Activated T-helper 1 cell treated with Interleukin-2 at 50 U/mL for 16 hours (primary cell): ENCODE data around the gene DENND4A.

ENCODE experiments used
- DNase-seq: peaks from one replicate; pipeline ENCODE4 v3.0.0-alpha.2; 2020; ENCODE audit warnings: low read depth

DENND4A gene

DNA sequence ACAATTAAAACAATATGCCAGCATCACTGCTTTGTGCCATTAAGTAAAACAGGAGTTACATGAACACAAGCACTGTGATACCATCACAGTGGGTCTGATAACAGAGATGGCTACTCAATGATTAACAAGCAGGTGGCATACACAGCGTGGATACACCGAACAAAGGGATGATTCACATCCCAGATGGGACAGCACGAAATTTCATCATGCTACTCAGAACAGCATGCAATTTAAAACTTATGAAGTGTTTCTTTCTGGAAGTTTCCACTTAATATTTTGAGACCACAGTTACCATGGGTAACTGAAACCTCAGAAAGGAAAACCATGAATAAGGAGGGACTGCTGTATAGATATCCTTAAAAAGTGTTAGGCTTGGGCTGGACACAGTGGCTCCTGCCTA is 125.8 kb downstream of the DENND4A start:
- no peak for DNase-seq

GRCh38 chr15:65663521-65663920 is 128.6 kb downstream of the DENND4A start:
- DNase-seq: no peak

DNA sequence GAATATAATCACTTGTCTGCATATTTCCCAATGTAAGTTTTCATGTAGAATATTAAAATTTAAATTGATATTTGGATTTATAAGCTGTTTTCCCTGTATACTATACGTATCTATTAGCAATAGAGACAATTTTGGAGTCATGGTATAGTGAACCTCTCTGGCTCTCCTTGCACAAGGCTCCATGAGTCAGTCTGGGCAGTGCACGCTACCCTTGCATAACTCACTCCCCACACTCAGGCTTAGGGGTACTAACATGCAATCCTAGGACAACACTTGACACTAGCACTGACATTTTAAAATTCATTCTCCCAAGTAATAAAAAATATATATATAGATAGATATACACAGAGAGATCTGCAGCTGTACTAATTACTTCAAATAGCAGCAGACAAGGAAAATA is 131.2 kb downstream of the DENND4A start:
- DNase-seq: no peak

GRCh38 chr15:65659502-65660052 is 132.5 kb downstream of the DENND4A start:
- no peak for DNase-seq

DNA sequence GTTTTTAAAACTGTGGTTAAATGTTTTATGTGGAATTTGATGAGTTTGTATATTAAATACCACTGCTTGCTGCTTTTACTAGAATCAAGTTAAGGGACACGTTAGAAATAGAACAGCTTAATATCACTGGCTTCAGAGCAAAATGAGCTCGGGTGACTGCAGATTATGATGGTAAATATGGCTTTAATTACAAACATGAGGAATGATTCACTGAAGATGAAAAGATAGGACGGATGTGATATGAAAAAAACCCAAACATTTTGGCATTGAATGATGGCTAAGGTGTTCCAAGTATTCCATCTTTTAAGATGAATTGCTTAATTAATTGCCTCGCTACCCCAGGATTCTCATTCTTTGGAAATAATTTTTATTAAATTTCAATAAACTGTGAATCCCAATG is 136.6 kb downstream of the DENND4A start:
- no peak for DNase-seq

DNA sequence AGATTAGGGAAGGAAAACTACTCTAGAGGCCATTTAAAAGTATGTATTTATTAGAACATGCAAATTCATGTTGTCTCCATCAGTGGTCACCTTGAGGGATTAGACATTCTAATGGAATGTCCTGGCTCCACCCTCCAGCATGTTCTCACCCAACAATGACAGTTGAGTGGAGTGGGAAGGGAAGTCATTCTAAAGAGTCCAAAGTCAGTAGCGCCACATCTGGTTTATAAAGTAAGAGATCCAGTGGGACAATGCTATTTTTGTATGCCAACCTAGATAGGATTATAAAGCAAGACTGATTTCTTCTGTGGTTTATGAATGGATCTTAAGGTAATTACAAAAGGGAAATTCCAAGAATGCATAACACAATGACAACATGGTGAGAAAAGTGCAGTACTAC is 137.1 kb downstream of the DENND4A start:
- DNase-seq: no peak

- DNase-seq: no peak
Measured at GRCh38 chr15:65653801-65654521, 138.1 kb downstream of the DENND4A start.

DNA sequence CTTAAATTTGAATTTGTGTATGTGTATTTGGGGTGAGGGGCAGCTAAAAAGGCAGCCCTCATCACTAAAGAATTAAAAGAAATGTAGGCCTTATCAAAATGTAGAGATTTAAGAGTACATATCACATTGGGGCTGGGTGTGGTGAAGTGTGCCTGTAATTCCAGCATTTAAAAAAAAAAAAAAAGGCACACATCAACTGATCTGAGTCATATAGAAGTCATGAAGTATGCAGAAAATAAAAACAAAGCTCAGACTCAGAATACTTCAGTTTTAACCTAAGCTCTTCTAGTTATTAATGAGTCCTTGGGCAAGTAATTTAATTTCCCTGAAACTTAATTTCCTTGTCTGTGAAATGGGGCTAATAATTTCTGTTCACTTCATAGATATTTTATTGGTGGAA is 138.8 kb downstream of the DENND4A start:
- no peak for DNase-seq

- no peak for DNase-seq
Measured at GRCh38 chr15:65651831-65652749, 140.0 kb downstream of the DENND4A start.

- DNase-seq: no peak
Measured at GRCh38 chr15:65651042-65651322, 141.1 kb downstream of the DENND4A start.

DNA sequence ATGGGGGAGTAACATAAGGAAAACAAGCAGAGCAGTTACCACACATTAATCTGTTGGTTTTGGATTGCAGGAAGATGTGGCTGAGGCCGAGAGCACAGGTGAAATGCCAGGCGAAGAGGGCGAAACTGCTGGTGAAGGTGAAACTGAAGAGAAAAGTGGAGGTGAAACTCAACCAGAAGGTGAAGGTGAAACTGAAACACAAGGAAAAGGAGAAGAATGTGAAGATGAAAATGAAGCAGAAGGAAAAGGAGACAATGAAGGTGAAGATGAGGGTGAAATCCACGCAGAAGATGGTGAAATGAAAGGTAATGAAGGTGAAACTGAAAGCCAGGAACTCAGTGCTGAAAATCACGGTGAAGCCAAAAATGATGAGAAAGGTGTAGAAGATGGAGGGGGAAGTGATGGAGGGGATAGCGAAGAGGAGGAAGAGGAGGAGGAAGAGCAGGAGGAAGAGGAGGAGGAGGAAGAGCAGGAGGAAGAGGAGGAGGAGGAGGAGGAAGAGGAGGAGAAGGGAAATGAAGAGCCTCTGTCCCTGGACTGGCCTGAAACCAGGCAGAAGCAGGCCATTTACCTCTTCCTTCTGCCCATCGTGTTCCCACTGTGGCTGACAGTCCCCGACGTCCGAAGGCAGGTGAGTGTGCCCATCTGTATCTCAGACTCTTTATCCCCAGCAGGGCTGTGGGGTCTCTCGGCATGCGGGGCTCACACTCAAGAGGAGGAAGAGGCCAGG is 141.6 kb downstream of the DENND4A start:
- DNase-seq: no peak

GRCh38 chr15:65646486-65646885 is 145.6 kb downstream of the DENND4A start:
- DNase-seq: no peak

- DNase-seq: no peak
Measured at GRCh38 chr15:65645392-65645791, 146.7 kb downstream of the DENND4A start.

DNA sequence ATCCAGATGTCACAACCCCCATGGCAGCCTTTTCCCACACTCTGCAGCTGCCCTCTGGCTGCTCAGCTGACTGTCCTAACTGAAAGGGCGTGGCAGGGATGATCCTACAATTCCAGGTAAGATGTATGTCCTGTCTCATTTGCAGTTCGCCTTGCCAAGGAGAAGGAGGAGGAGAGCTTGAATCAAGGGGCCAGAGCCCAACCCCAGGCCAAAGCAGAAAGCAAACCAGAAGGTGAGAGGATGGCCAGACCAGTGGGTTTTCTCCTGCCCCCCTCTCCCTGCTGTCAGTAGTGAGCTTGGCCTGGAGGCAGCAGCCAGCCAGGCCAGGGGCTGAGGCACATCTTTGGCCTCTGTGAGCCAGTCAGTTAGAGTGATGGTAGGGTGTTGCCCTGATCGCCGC is 147.8 kb downstream of the DENND4A start:
- no peak for DNase-seq

- DNase-seq: no peak
Measured at GRCh38 chr15:65642594-65642993, 149.5 kb downstream of the DENND4A start.

GRCh38 chr15:65641768-65642475 is 150.2 kb downstream of the DENND4A start:
- DNase-seq: no peak

GRCh38 chr15:65639509-65639908 is 152.6 kb downstream of the DENND4A start:
- no peak for DNase-seq

GRCh38 chr15:65638681-65639089 is 153.4 kb downstream of the DENND4A start:
- no peak for DNase-seq

DNA sequence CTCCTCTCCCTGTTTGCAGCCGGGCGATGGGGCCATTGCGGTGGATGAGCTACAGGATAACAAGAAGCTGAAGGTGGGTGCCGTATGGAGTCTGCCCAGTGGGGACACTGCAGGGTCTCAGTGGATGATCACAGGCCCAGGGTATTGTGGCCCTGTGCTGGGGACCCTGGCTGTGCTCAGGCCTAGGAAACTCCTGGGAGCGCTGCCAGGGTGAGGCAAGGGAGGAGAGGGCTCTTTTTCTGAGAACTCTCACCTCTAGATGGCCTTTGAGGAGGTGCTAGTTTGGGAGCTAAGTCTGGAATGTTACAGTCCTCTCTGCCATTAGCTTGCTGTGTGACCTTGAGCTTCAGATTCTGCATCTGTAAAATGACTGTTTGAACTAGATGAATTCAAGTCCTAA is 154.0 kb downstream of the DENND4A start:
- no peak for DNase-seq

- no peak for DNase-seq
Measured at GRCh38 chr15:65634356-65634755, 157.7 kb downstream of the DENND4A start.

- DNase-seq: no peak
Measured at GRCh38 chr15:65633752-65634151, 158.3 kb downstream of the DENND4A start.
